HG03064 (cell line): ENCODE measurements around the gene NKG7.

Experiments
- ATAC-seq: cut with Tn5 transposase; IDR thresholded peaks from one replicate; pipeline ENCODE4 v1.9.1; 2021; ENCODE audit warnings: low read depth; ENCODE audit not compliant: unreplicated experiment

NKG7 gene

DNA sequence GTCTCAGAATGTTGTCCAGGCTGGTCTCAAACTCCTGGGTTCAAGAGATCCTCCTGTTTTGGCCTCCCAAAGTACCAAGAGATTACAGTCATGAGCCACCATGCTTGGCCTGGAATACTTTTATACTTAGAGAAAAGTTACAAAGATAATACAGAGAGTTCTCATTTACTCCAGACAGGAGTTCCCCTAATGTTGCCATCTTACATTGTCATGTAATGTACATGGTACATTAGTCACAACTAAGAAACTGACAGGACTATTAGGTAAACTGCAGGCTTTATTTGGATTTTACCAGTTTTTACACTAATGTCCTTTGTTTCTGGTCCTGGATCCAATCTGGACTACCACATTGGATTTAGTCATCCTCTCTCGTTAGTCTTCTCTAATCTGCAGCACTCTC, 20.2 kb upstream of the NKG7 start:
- no peak for ATAC-seq

DNA sequence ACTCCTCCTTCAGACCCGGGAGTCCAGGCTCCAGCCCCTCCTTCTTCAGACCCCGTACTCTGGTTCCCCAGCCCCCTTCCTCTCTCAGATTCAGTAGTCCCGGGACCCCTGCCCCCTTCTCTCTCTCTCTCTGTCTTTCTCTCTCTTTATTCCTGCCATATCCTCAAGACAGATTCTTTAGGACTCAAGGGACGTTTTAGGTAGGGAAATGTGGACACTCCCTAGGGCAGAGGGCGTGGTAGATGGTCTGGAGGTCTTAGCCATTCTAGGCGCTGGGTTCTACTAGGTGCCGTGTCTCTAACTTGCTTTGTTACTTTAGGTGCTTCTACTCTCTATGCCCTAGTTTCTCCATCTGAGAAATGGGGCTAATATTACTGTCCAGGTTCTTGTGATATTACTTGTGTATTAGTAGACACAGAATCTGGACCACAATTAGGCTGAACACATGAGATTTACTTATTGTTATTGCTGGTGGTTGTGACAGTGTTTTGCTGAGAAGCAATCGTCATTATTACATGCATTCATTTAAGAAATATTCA, 18.7 kb upstream of the NKG7 start:
- ATAC-seq: no peak

DNA sequence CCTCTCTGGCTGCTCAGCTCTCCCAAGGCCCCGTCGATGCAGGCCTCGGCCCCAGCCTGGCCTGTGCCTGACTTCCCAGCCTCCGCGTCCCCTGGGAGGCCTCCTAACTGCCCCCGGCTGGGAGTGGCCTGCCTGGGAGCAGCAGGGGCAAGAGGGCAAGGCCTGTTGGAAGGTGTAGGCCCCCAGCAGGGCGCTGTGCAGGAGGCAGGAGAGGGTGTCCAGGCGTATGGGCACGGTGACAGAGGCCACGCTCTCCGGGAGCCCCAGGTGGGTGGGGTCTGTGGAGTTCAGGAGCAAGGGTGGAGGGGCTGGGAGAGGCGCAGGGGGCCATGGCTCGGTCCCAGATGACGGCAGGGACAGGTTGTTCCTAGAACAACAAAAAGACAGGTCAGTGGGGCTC, 16.7 kb upstream of the NKG7 start:
- no peak for ATAC-seq

DNA sequence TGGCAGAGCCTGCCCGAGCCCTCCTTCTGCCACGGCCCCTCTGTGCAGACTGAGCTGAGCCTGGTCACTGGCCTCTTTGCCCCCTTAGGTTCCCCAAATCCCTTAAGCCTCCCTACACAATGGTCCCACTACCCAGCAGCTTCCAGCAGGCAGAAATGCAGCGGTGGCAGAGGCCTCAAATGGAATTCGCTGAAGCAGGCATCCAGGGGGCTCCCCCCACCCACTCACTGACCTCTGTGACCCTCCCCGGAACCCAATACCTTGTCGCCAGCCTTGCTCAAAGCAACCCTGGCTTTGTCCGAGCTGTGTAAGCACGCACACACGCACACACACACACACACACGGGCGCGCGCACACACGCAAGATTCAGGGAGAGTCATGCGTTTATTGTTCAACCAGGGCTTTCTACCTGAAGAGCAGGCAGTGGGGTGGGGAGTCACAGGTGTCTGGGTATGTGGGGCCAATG, 15.5 kb upstream of the NKG7 start, which contains the start of gene LIM2:
LIM2 (minus strand) TSS at position 51 of the 466 bp plus-strand sequence. CDS start 531 bp downstream, outside the sequence.
- ATAC-seq: no peak

DNA sequence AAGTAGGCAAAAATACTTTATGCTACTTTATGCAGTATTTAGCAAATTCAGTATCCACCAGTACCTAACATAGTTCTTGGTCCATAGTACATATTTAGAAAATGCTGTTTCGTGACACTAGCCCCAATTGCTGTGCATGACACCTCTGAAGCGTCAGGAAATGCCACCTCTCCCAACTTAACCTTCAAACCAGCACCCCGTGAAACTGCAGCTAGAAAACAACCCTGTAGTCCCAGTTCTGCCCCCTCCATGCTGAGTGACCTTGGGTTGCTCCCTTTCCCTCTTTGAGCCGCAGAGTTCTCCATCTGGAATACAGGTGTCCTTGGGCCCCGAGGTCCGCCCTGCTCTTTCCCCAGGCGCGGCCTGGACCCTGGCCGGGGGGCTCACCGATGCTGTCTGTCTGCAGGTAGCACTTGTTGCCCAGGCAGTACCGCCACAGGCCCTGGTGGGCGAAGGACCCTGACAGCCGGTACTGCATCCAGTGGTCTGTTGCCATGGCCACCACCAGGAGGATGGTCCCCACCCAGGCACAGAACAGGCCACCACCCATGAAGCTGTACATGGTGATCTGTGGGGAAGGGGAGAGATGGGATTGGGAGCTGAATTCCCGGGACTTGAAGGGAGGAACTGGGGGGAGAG, 14.5 kb upstream of the NKG7 start:
- no peak for ATAC-seq

DNA sequence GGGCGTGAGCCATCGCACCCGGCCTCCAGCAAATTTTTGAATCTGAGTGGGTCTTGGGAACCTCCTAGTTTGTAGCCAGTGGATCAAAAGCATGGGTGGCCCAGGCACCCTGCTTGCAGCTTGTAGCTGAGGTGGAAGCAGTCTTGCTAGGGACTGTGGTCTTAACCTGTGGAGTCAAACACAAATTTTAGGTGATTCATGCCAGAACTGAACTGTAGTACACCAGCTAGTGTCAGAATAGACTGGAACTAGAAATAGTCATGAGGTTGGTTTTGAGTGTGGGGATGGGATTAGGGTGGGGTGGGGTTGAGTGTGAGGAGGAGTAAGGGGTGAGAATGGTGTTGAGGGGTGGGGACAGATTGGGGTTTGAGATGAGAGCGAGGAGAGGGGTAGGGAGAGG, 9.6 kb upstream of the NKG7 start:
- ATAC-seq: no peak

DNA sequence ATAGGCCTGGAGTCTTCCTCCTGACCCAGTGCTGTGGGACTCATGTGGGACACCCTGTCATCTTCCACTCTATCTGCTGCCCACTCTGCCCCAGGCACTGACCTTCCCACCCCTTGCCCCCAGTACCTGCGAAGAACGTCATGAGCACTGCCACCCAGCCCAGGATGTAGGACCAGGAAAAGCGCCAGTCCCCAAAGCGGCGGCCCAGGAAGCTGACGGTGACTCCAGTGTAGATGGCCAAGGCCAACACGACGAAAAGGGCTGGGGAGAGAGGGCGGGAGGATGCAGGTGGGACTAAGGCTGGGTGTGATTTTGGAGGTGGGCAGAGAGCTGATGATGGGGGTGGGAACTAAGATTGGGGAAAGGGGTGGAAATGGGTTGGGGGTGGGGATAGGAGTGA, 7.9 kb upstream of the NKG7 start:
- ATAC-seq: no peak

DNA sequence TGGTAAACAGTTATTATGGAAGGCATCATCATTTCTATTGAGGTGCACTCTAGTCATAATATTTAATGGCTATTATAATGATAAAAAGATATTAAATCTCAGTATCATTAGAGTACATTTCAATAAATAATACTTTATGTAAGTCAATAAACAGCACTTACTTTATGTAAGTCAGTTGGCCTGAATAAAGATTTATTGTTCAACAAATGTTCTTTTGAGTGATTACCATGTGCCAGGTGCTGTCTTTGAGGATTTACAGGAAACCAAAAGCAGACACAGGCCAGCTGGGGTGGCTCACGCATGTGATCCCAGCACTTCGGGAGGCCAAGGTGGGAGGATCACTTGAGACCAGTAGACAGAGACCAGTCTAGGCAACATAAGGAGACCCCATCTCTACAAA, 5.0 kb upstream of the NKG7 start:
- ATAC-seq: no peak

DNA sequence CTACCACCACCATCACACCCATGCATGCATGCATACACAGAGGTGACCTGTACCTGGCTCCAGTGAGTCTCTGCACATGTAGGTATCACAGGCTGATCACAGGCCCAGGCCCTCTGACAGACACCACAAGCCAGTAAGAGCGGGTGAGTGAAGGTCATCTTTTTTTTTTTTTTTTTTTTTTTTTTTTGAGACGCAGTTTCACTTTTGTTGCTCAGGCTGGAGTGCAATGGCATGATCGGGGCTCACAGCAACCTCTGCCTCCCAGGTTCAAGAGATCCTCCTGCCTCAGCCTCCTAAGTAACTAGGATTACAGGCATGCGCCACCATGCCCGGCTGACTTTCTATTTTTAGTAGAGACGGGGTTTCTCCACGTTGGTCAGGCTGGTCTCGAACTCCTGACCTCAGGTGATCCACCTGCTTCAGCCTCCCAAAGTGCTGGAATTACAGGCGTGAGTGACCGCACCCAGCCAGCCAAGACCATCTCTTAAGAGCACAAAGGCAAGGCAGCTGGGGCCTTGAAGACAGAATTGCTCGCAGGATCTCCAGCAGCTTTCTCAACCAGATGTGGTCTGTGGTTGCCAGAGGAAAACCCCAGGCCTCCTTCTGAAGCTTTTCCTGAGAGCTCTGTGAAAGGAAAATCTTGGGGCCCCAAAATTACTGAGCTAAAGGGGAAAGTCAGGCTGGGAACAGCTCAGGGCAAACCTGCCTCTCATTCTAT, 3.2 kb upstream of the NKG7 start:
- ATAC-seq: no peak

DNA sequence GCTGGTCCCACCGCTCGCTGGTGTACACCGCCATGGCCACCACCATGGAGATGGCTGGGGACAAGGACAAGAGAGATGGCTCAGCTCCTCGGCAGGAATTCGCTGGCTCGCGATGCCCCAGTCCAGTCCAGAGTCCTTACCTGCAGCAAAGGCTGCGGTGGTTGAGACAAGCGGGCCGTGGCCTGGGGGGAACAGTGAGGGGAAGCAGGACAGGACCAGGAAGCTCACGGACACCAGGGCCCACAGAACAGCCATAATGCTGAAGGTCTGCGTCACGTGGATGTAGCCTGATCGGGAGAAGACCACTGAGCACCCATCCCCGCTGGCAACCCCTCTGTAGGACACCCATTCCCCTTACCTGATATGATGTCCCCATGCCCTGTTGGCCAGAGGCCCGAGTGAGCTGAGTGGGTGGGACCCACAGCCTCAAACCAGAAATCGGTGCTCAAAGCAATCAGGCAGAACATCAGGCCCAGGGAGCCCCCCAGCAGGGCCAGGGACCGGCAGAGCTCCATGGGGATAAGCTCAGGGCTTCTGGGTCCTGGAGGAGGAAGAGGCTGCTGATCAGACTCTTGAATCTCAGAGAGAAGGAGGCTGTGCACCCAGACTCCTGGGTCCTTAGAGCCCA, 319 bp downstream of the NKG7 start:
- ATAC-seq: no peak

DNA sequence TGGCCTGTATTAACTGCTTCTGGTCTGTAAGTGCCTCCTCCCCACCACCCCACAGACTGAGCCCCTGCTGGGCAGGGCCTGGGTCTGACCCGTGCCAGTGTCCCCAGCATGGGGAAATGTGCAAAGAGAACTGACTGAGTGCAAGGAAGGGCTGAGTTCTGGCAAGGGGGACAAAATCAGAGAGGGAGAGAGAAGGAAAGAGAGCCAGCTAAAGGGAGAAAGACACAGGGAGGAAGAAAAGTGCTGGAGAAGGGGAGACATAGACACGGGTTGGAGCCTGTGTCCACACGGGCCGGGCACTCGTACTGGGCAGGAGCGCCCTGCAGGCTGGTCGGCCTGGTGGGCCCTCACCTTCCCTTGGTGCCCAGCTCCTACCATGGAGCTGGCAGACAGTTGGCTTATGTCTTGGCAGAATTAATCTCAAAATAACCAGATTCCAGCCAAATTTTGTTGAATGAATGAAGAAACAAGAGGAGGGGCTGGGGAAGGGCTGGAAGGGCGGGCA, 1.2 kb downstream of the NKG7 start:
- ATAC-seq: no peak

DNA sequence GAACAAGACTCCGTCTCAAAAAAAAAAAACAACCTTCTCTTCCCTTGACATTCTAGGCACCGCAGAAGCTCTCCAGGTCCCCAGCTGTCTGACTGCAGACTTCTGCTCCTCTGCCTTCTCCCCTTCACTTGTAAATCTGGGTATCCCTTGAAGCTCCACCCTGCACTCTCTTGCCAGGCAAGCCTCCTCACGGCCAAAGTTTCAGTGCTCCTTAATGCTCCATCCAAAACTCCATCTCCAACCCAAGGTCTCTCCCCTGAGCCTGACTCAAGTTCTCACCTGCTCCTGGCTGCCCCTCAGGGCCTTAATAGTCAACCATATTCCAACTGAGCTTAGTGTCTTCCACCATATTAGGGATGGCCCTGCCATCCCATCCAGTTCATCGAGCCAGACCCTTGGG, 2.2 kb downstream of the NKG7 start:
- ATAC-seq: no peak

DNA sequence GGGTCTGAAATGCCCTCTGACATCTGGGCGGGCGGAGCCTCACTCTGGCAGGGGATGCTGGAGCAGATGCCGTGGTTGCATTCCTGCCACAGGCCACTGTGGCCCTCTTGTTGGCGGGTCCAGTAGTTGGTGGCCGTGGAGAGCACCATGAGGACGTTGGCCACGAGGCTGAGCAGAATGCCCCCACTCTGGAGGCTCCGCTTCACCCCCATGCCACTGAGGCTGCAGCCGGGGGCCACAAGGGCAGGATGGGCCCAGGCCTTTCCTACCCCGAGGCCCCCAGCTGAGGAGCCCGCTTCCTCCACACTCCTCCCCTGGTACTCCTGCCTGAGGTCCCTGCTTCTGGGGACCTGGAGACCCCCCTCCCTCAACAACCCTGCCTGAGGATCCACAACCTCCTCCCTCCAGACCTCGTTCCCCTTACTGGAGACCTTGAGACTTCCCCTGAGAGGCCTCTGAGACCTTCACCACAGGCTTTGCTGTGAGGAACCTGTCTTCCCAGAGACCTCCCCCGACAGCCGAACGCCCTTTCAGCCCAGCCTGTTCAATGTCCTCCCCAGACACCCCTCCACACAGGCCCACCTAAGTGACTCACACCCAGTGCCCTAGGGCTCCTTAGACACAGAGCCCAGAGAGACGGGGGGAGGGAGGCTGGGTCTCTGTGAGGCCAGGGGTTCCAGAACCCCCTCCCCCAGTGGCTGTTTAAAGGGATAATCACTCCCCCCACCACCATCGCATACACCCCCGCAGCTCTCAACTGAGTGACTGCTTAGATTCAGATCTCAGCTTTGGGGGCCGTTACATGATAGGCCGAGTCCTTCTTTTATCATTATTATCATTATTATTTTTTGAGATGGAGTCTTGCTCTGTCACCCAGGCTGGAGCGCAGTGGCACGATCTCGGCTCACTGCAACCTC, 3.8 kb downstream of the NKG7 start, which contains the start of gene CLDND2:
CLDND2 (minus strand) TSS at position 638 of the 917 bp plus-strand sequence; CDS start at position 212, 426 bp downstream.
- ATAC-seq: no peak

DNA sequence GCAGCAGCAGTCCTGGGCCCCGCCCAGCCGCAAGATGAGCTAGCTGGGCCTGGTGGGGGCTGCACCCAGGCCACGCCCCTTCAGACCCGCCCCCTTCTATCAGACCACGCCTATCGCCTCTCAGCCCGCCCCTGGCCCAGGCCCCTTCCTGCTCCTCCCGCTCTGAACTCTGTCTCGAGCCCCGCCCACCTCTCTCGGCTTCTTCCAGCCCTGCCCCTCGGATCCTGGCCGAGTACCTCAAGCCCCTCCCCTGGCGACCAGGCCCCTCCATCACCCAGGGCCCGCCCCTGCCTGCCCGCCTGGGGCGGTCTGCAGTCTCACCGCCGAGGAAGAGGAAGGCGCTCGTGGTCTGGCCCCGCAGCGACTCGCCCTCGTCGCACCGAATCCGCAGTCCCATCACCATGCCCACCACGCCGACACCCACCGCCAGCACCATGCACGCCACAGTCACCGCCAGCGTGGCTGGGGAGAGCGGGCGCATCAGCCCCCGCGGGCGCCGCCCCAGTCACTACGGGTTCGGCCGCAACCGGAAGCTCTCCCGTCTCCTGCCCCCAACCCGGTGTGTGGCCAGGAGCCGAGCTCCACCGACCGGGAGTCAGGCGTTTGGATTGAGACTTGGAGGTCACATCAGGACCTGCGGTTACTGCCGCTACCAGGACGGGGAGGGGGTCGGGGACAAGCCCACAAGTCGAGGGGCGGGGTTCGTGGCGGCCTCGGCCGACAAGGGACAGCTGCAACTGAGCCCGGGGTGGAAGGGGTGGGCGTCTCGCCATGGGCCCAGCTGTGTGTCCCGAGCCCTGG, 4.7 kb downstream of the NKG7 start:
- ATAC-seq: peak; percentile 52

DNA sequence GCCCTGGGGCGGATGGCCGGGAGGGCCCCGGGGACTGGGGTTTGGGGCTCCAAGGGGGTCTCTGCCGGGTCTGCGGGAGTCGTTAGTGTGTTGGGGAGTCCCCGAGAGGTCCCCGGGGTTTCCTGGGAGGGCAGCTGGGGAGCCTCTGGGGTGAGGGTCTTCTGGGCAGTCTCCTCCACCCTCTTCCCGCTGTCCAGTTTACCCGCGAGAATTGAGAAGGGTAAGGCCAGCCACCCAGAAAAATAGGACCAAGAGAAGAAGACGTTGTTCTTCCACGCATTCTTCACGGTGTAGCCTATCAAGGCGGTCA, 5.2 kb downstream of the NKG7 start:
- peak; percentile 10 for ATAC-seq

DNA sequence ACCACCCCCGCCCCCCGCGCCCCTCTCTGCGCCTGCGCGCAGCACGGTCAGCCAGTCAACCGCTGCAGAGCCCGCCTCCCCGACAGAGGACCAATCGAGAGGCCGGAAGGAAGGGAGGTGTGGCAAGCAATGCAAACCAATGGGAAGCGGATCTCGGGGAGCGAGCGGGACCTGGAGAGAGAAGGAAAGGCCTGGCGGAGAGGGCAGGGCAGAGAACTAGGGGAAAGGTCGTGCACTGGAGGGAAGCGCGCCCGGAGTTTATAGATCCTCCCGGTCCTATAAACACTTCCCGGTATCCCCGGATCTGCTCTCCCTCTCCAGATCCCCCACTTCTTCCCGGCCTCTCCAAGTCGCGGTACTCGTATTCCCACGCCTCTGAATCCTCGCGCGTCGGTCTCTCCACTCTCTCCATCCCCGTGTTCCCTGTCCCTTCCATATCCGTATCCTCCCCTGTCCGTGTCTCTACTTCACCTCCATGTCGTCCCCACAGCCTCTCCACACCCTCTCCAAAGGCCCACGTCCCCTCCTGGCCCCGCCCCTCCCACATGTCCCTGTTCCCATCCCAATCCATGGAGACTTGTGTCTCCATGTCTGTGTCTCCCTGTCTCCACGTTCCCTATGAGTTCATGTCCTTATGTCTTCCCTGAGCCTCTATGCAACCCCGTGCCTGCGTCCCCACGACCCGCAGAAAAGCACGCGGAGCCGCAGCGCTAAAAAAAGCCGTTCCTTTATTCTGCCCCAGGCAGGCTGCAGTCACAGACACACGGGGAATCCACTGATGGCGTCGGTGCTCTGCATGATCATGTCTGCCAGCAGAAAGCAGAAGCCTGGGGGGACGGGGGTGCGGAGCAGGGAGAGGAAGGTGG, 5.8 kb downstream of the NKG7 start:
- no peak for ATAC-seq

DNA sequence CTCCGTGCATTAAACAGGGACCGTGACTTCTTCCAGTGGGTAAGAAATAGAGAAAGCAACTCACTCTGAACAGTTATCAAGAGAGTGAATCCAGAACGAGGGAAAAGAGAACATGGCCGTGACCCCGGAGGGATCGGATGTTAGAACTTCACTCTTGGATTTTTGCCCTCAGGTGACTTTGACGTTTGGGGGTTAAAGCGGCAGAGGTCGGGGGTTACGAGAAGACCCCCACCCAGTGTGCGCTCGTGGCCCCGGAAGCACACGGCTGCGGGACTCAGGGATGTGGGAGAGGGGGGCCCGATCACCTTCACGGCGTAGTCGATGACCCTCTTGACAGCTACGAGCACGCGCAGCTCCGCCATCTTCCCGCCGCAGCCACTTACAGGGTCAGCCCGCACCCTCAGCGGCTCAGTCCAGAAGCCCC, 6.5 kb downstream of the NKG7 start, which contains the start of gene ETFB:
ETFB (minus strand) TSS at position 424 of the 424 bp plus-strand sequence; CDS start at position 362, 62 bp downstream.
- no peak for ATAC-seq

DNA sequence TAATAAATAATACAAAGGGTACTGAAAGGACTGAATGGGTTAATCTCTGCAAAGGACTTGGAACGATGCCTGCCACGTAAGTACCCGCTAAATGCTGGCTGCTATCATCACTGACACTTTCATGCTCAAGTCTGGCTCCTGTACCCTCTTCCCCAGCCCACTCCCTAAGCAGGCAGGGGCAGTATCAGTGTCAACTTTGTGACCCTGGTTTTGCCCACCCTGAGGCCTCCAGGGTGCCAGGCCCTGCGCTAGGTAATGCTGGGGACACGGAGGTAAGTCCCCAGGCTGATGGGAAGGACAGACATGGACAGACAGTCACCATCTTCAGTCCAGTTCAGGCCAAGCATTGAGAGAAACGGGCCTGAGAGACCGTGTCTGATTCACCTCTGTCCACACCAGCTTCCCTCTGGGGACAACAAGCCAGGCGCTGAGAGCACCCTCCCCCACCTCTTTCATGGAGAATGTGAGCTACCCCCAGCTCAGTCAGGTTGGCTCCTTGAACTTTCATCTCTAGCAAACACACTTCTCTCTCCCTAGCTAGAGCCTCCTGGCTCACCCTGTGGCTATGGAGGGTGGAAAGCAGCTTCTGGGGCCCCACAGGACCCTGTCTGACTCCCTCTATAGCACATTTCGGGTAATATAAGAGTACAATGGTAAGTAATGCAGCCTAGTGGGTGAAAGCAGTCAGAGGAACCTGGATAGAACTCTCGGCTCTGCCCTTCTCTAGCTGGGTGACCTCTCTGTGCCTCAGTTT, 7.1 kb downstream of the NKG7 start:
- ATAC-seq: no peak
